Measurements from ENCODE around the gene NAALADL2. TPM values are rescaled to one million over a fixed set of nuclear protein-coding genes. Genes with fewer than 3 reads are reported as not detected.

The NAALADL2 gene
- total RNA-seq, 1 experiment from 2014 or later = 1.6 TPM

DNA sequence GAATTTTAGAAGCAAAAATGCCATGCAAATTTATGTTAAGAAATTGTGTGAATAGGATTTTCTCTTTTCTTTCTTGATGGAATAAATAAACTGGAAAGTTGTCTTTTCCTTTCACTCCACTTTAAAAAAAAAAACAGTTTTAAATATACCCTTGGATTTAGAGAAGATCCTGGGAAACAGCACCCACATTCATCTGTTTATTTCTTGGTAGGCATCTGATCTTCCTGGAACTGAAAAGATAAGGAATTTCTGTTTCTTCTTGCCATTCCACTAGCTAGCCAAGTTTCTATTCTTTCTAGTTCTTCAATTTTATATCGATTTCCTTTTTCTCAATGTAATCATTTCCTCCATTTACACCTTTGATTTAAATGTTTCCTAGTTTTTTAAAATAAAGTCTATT lies 420.8 kb downstream of the NAALADL2 start:
- Histone ChIP-seq H3K4me1 (ENCODE audit: insufficient read depth, low read length) (no peaks in the 10 kb centered on the region), H2BK5ac (ENCODE audit: insufficient read length, low read length) (no peak overlapping the region), H2BK15ac (ENCODE audit: low read depth, low read length) (no peak overlapping the region), H4K20me1 (ENCODE audit: control insufficient read depth, insufficient read depth, insufficient read length) (no peaks in the 10 kb centered on the region), H2AFZ (ENCODE audit: low read length) (no peak overlapping the region), H3K27ac (ENCODE audit: insufficient read length, low read depth, low read length) (no peak overlapping the region), H3K23ac (ENCODE audit: insufficient read length, low read depth, low read length) (no peak overlapping the region), H2BK120ac (ENCODE audit: low read depth, low read length, poor library complexity, severe bottlenecking) (no peak overlapping the region), H3T11ph (ENCODE audit: low read length) (no peak overlapping the region), H3K18ac (ENCODE audit: insufficient read length, low read depth, low read length) (no peak overlapping the region), H3K56ac (ENCODE audit: insufficient read length, low read depth, low read length) (no peak overlapping the region), H2AK5ac (ENCODE audit: insufficient read length, low read length) (no peak overlapping the region), H3K14ac (ENCODE audit: insufficient read depth, low read length) (no peak overlapping the region), H2BK20ac (ENCODE audit: low read depth, low read length, poor library complexity, severe bottlenecking) (no peak overlapping the region), H3K23me2 (ENCODE audit: insufficient read length, low read depth, low read length, poor library complexity, severe bottlenecking) (no peaks in the 10 kb centered on the region), H3K79me1 (ENCODE audit: insufficient read depth, low read depth, low read length, poor library complexity, severe bottlenecking) (no peaks in the 10 kb centered on the region), H3K4ac (ENCODE audit: low read depth, low read length) (no peak overlapping the region), H3K79me2 (ENCODE audit: insufficient read depth, low read length) (no peaks in the 10 kb centered on the region), H4K5ac (ENCODE audit: insufficient read length, low read depth, low read length) (no peak overlapping the region), H4K91ac (ENCODE audit: insufficient read length, low read depth, low read length) (no peak overlapping the region), H3K9me3 (ENCODE audit: control insufficient read depth, low read depth, low read length) (no peaks in the 10 kb centered on the region), H2BK12ac (ENCODE audit: insufficient read length, low read depth, low read length) (no peak overlapping the region), H3K9ac (ENCODE audit: extremely low read depth, insufficient read length, low read length) (no peak overlapping the region), H3K27me3 (ENCODE audit: insufficient read depth, low read length) (no peaks in the 10 kb centered on the region), H3K4me2 (ENCODE audit: insufficient read depth, insufficient read length, low read length) (no peak overlapping the region), H4K8ac (replicated peaks; ENCODE audit: insufficient read length, low read depth, low read length) (no peak overlapping the region)
- whole genome bisulfite sequencing (ENCODE audit: extremely low coverage, insufficient read length, low lambda C conversion rate) = no CpG with 5 or more reads among the region's 1 CpG
- no peaks in the 10 kb centered on the region for H3K9me3 Mint-ChIP-seq
- no peak for DNase-seq
- H3K4me3 Mint-ChIP-seq = no peak overlapping the region
- H3K27ac Mint-ChIP-seq = no peak overlapping the region
- H3K36me3 Mint-ChIP-seq (ENCODE audit: insufficient read depth in 1 of 3, low read depth in 3 of 3) = no peaks in the 10 kb centered on the region
- TF ChIP-seq, protein P1, sequence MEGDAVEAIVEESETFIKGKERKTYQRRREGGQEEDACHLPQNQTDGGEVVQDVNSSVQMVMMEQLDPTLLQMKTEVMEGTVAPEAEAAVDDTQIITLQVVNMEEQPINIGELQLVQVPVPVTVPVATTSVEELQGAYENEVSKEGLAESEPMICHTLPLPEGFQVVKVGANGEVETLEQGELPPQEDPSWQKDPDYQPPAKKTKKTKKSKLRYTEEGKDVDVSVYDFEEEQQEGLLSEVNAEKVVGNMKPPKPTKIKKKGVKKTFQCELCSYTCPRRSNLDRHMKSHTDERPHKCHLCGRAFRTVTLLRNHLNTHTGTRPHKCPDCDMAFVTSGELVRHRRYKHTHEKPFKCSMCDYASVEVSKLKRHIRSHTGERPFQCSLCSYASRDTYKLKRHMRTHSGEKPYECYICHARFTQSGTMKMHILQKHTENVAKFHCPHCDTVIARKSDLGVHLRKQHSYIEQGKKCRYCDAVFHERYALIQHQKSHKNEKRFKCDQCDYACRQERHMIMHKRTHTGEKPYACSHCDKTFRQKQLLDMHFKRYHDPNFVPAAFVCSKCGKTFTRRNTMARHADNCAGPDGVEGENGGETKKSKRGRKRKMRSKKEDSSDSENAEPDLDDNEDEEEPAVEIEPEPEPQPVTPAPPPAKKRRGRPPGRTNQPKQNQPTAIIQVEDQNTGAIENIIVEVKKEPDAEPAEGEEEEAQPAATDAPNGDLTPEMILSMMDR (conservative IDR thresholded peaks at IDR 0.05) = no peak
- no peaks in the 10 kb centered on the region for H3K27me3 Mint-ChIP-seq (ENCODE audit: low read depth)
- H3K4me1 Mint-ChIP-seq = peaks cover 4 to 5% of the 10 kb centered on the region in 2 experiments; a peak in 2 of 4 replicates

Data from H9 (cell line).